NCI-H1105 (cell line): Measurements from ENCODE around the gene BET1L.
"Not testable (repeated sequence)": the region's sequence is repeated elsewhere in the genome, so short reads cannot be mapped to it uniquely, and the experiment has no call there.

Experiments used
- DNase-seq: peaks from one replicate; lab custom pipeline; 2025; lab: John Stamatoyannopoulos, UW

The BET1L gene

DNA sequence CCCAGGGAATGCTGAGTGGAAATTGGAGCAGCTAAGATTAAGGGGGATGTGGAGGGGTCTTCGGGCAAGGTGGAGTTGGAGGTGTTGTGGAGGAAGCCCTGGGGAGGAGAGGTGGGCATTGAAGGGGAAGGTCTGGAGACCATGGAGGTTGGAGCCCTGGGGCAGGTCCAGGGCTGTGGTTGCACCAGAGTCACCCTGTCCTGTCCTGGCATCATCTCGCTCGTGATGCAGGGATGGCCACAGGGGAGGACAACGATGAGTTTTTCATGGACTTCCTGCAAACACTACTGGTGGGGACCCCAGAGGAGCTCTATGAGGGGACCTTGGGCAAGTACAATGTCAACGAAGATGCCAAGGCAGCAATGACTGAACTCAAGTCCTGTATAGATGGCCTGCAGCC lies 13.7 kb downstream of the BET1L start:
- not testable (repeated sequence) for DNase-seq

DNA sequence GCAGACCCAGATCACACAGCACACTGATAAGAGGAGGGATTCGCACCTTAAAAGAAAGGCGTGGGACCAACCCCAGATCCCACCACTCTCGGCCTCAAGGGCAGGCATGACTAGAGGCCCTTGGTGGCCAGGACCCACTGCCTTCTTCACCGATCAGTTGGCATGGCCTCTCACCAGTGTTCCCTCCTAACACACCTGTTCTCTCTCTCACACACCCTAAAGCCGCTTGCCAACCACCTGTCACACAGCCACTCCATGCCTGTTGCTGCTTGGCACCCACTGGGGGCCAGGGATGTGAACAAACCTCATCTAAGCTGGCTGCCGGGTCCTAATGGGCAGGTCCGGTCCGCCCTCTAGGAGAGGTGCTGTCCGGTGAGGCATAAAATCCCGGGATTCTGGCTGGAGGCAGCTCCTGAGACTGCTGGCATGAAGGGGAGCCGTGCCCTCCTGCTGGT lies 14.5 kb downstream of the BET1L start, which contains the start of gene SCGB1C1:
SCGB1C1 (plus strand) TSS at position 405 of the 455 bp plus-strand sequence; CDS start at position 427, 22 bp downstream.
- not testable (repeated sequence) for DNase-seq

DNA sequence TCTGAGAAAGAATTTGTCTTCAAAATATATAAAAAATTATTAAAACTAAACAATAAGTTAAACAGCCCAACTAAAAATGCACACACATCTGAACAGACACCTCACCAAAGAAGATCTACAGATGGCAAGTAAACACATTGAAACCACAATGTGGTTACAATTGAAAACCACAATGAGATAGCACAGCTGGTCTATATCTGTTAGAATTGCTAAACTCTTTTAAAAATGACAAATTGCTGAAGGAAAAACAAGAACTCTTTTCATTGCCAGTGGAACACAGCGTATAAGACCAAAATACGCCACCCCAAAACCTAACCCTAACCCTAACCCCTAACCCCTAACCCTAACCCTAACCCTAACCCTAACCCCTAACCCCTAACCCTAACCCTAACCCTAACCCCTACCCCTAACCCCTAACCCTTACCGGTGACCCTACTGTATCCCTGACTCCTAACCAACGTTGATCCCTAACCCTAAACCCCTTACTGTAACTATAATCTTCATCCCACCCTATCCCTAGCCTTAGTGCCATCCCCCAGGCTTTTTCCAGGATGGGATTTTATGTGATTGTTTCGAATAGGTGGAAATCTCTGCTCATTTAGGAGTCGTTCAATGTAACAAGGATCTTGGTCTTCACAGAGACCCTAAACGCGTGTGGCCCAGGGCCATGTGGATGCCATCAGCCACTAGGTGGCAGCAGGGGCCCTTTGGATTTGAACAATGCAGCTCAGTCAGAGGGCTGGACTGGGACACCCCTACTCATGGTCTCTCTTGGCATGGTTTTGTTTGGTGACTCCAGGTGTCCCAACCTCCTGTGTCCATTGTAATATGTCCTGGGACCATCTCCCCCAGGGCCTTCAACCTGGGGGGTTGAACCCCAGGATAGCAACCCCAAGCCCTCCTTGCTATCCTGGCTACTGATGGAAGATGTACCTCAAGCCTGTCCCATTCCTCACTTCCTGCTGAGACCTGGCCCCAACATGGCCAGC lies 15.4 kb downstream of the BET1L start:
- not testable (repeated sequence) for DNase-seq

DNA sequence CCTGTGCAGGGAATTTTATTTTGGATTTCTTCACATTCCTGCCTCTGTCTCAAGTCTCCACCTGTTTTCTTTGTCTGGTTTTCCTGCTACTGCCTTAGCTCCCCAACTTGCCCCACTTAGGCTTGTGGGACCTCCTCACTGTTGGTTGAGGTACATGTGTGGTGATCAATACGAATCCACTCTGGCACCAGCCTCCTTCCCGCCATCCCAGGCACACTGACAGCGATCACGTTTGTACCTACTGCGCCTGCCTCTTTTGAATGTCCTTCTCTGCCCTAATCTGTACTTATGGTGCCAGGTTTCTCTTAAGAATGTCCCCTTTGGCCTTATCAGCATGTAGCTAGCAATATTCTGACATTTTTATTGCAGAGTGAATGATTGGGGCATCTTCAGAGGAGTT lies 16.7 kb downstream of the BET1L start:
- DNase-seq: not testable (repeated sequence)

DNA sequence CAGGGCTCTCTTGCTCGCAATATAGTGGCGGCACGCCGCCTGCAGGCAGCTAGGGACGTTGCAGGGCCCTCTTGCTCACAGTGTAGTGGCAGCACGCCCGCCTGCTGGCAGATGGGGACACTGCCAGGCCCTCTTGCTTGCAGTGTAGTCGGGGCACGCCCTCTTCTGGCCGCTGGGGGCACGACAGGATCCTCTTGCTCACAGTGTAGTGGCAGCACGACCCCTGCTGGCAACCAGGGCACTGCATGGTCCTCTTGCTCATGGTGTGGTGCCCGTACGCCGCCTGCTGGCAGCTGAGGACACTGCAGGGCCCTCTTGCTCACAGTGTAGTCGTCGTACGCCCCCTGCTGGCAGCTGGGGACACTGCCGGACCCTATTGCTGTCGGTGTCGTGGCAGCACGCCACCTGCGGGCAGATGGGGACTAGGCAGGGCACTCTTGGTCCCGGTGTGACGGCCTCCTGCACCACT lies 17.3 kb downstream of the BET1L start:
- DNase-seq: not testable (repeated sequence)

DNA sequence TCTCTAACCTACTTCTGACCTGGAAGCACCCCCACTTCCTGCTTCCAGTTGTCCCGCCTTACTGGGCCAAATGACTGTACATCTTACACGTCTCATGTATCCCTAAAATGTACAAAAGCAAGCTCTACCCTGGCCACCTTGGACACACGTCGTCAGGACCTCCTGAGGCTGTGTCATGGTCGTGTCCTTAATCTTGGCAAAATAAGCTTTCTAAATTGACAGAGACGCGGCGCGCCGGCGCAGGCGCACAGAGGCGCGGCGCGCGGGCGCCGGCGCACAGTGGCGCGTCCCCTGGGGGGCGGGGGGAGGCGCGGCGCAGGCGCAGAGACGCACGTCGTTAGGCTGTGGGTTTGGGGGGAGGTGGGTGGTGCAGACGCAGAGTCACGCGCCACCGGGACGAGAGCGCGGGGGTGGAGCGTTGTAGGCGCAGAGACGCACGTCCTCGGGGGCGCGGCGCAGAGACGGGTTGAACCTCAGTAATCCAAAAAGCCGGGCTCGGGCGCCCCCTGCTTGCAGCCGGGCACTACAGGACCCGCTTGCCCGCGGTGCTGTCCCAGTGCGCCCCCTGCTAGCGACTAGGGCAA lies 17.9 kb downstream of the BET1L start:
- not testable (repeated sequence) for DNase-seq

DNA sequence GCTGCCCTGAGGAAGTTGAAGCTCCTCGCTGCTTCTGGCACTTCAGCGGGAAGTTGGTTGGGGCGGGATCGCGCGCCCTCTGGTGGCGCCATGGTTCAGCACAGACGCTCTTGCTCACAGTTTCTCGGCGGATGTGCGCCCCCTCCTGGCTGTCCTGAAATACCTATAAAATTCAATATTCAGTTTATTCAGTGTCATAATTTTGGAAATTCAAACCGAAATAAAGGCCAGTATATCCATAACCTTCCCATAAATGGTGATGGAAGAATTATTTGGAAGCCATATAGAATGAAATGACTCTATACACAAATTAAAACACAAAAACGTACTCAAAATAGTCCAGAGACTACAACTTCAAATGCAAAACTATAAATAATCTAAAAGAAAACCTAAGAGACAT lies 27.0 kb downstream of the BET1L start:
- DNase-seq: not testable (repeated sequence)
